ENCODE data around the gene PFN3. TPM values are rescaled to one million over a fixed set of nuclear protein-coding genes. Genes with fewer than 3 reads are reported as not detected.

The PFN3 gene
- total RNA-seq, 1 donor from 2014 or later, result not detected

DNA sequence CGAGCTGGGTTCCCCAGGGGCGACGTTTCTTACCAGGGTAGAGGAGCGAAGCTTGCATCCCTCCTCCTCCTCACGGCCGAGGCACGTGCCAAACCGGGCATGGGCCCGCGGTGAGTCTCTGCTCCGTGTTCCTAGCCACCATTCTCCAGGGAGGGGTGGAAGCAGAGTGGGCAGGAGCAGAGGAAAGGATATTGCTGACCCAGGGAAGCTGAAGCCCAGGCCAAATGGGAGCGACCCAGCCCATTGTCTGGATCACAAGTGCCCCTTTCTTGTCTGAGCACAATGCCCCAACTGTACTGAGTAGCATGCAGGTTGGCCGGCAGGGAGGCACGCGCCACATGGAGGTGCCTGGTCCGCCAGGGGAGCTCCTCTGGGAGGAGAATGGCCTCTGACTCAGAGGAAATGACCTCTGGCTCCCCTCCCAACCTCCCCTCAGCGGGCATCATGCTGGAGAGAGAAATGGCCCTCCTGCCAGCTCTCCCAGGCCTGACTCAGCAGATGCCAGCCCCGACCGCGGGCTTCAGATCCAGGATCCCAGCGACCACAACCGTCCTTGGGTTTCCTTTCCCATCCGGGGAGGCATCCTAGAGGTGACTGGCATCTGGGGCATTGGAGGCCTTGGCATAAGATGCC lies 47.3 kb upstream of the PFN3 start:
- Mint-ChIP-seq H3K4me1 (peaks cover 53% of the 10 kb centered on the region), H3K36me3 (peaks cover 6% of the 10 kb centered on the region), H3K27me3 (ENCODE audit: insufficient read depth, low read depth) (peaks cover 18% of the 10 kb centered on the region), H3K9me3 (no peaks in the 10 kb centered on the region), H3K4me3 (peak overlapping the region; percentile 75), H3K27ac (peak overlapping the region; percentile 42)
- peak; percentile 85 for DNase-seq (ENCODE audit: low spot score)
- TF ChIP-seq, protein P1, sequence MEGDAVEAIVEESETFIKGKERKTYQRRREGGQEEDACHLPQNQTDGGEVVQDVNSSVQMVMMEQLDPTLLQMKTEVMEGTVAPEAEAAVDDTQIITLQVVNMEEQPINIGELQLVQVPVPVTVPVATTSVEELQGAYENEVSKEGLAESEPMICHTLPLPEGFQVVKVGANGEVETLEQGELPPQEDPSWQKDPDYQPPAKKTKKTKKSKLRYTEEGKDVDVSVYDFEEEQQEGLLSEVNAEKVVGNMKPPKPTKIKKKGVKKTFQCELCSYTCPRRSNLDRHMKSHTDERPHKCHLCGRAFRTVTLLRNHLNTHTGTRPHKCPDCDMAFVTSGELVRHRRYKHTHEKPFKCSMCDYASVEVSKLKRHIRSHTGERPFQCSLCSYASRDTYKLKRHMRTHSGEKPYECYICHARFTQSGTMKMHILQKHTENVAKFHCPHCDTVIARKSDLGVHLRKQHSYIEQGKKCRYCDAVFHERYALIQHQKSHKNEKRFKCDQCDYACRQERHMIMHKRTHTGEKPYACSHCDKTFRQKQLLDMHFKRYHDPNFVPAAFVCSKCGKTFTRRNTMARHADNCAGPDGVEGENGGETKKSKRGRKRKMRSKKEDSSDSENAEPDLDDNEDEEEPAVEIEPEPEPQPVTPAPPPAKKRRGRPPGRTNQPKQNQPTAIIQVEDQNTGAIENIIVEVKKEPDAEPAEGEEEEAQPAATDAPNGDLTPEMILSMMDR (IDR thresholded peaks at IDR 0.05), result no peak
- Histone ChIP-seq H3K27ac (no peak overlapping the region), H4K20me1 (ENCODE audit: low read depth) (peaks cover 25% of the 10 kb centered on the region), H3F3A (ENCODE audit: low read depth) (peaks cover 49% of the 10 kb centered on the region), H3K79me2 (ENCODE audit: low read depth) (no peaks in the 10 kb centered on the region), H3K36me3 (no peaks in the 10 kb centered on the region), H2AFZ (replicated peaks) (no peak overlapping the region), H3K4me3 (peak overlapping the region; percentile 93), H3K4me2 (peak overlapping the region; percentile 80), H3K9ac (no peak overlapping the region), H3K9me3 (ENCODE audit: low read depth) (no peaks in the 10 kb centered on the region), H3K27me3 (no peaks in the 10 kb centered on the region), H3K4me1 (peaks cover 17% of the 10 kb centered on the region)

DNA sequence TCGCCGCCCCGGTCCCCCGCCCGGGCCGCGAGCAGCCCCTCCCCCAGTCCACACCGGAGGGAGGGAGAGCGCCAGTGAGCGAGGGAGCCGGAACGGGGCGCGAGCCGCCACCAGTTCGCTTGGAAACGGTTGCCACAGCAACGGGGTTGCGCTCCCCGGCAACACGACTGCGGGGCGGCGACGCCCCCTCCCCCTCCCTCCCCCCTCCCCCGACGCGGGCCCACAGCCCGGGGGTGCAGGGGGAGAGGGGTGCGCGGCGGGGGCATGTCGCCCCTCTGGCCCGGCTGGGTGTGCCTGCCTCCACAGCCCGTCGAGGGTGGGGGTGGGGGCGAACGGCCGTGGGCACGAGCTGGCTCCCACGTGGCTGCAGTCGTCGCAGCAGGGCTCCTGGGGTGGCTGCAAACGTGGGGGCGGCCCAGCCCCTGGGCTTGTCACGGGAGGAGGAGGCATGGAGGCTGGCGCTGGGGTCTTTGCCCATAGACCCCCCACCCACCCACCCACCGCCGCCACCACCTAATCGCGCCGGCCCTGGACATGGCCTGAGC lies 46.7 kb upstream of the PFN3 start:
- DNase-seq (ENCODE audit: low spot score), result peak; percentile 94
- H3K36me3 ChIP-seq, result no peaks in the 10 kb centered on the region
- TF ChIP-seq EZH2 (IDR thresholded peaks at IDR 0.05) (no peak), EZH2phosphoT487 (IDR thresholded peaks at IDR 0.05) (no peak)
- TF ChIP-seq, protein P1 (IDR thresholded peaks at IDR 0.05), result no peak
- H3K79me2 ChIP-seq (ENCODE audit: low read depth), result no peaks in the 10 kb centered on the region
- peaks cover 4% of the 10 kb centered on the region for H3K36me3 Mint-ChIP-seq
- H3K4me1 Mint-ChIP-seq, result peaks cover 48% of the 10 kb centered on the region
- peak overlapping the region; percentile 93 for H3K4me3 ChIP-seq
- H3K9ac ChIP-seq, result no peak overlapping the region
- peaks cover 17% of the 10 kb centered on the region for H3K4me1 ChIP-seq
- peak overlapping the region; percentile 57 for H2AFZ ChIP-seq (replicated peaks)
- peak overlapping the region; percentile 80 for H3K4me2 ChIP-seq
- H3K4me3 Mint-ChIP-seq, result peak overlapping the region; percentile 71
- H3K27ac Mint-ChIP-seq, result no peak overlapping the region
- H4K20me1 ChIP-seq (ENCODE audit: low read depth), result peaks cover 19% of the 10 kb centered on the region
- no peaks in the 10 kb centered on the region for H3K9me3 ChIP-seq (ENCODE audit: low read depth)
- no peaks in the 10 kb centered on the region for H3K9me3 Mint-ChIP-seq
- no peaks in the 10 kb centered on the region for H3K27me3 ChIP-seq
- no peak overlapping the region for H3K27ac ChIP-seq
- H3K27me3 Mint-ChIP-seq (ENCODE audit: insufficient read depth, low read depth), result peaks cover 14% of the 10 kb centered on the region
- H3F3A ChIP-seq (ENCODE audit: low read depth), result peaks cover 43% of the 10 kb centered on the region

DNA sequence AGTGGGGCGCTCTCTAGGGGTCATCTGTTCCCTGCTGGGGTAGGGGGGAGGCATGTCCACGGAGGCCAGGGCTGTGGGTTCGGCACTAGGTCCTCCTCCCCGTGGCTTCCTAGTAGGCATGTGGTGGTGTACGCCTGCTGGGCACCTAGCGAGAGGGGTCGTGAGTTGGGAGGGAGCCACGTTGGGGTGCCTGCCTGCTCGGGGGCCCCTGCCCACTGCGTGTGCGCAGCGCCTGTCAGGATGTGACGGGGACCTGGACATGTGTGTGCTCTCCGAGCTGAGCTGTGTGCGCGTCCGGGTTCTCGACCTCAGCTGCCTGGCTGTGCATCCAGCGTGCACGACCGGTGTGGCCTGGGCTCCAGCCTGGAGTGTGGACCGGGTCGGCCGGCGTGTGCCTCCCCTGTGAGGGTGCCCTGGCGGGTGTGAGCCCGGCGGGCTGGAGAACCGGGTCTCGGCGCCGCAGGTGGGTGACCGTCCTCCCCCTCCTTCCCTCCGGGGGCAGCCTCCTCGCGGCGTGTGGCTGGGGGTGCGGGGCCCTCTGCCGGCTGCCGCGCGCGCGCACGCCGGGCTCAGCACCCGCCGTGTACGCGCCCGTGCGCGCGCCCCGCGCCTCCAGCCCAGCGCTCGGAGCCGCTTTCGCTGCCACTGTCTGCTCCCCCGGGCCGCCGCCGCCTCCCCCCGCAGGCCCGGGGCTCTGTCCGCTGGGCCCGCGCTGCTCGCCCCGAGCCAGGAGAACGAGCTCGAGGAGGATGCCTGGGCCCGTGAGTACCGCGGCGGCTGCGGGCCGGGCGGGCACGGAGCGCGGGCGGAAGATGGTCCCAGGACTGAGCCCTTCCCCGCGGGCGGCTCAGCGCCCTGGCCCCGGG lies 46.0 kb upstream of the PFN3 start, which contains the start of gene PRR7:
Gene PRR7, plus strand, starts transcription at position 615 of the 866 bp plus-strand sequence. CDS start 8,254 bp downstream, outside the sequence.
- peaks cover 17% of the 10 kb centered on the region for H3K4me1 ChIP-seq

More for the DNA sequence above, 46.0 kb upstream of the PFN3 start, which contains the start of gene PRR7:
- no peaks in the 10 kb centered on the region for H3K79me2 ChIP-seq (ENCODE audit: low read depth)
- DNase-seq (ENCODE audit: low spot score), result peak; percentile 86
- H3K27me3 Mint-ChIP-seq (ENCODE audit: insufficient read depth, low read depth), result peaks cover 12% of the 10 kb centered on the region
- peaks cover 19% of the 10 kb centered on the region for H4K20me1 ChIP-seq (ENCODE audit: low read depth)
- peak within 1 kb of the TSS; percentile 87 for H3K4me3 Mint-ChIP-seq
- no peaks in the 10 kb centered on the region for H3K36me3 ChIP-seq
- H3K9me3 ChIP-seq (ENCODE audit: low read depth), result no peaks in the 10 kb centered on the region
- H2AFZ ChIP-seq (replicated peaks), result peak within 1 kb of the TSS; percentile 57
- H3K9ac ChIP-seq, result no peak within 1 kb of the TSS
- TF ChIP-seq, protein P1 (IDR thresholded peaks at IDR 0.05), result peak; percentile 2
- TF ChIP-seq EZH2phosphoT487 (IDR thresholded peaks at IDR 0.05), result no peak
- H3K4me2 ChIP-seq, result peak within 1 kb of the TSS; percentile 80
- no peaks in the 10 kb centered on the region for H3K27me3 ChIP-seq
- H3K4me3 ChIP-seq, result peak within 1 kb of the TSS; percentile 93
- H3K9me3 Mint-ChIP-seq, result no peaks in the 10 kb centered on the region
- peaks cover 39% of the 10 kb centered on the region for H3F3A ChIP-seq (ENCODE audit: low read depth)
- H3K4me1 Mint-ChIP-seq, result peaks cover 44% of the 10 kb centered on the region
- no peak within 1 kb of the TSS for H3K27ac ChIP-seq
- no peaks in the 10 kb centered on the region for H3K36me3 Mint-ChIP-seq
- peak within 1 kb of the TSS; percentile 95 for H3K27ac Mint-ChIP-seq
